SK-N-SH (cell line): ENCODE results near the gene KLF16. TPM values are rescaled to one million over a fixed set of nuclear protein-coding genes. Genes with fewer than 3 reads are reported as not detected.

ENCODE experiments used
- CTCF ChIA-PET: fragments of 300-600, 350-600 bp; formaldehyde crosslinking; extraction: SDS; loops from one replicate; lab custom pipeline; 2021; lab: Yijun Ruan, JAX
- POLR2A ChIA-PET: fragments of 350-600 bp; sonication (Branson Sonifier 250); formaldehyde crosslinking; extraction: SDS; loops from one replicate; lab custom pipeline; 2020; ENCODE audit warnings: antibody characterized with exemption, inconsistent platforms; lab: Yijun Ruan, JAX
- DNase-seq: peaks from one replicate; pipeline ENCODE4 v3.0.0; 2012
- H2AFZ ChIP-seq: fragments of 200-600 bp; sonication (generic); 2 replicates; pipeline ENCODE4 v1.8.1; 2016; ENCODE audit warnings: antibody characterized with exemption, mild to moderate bottlenecking, low read depth
- H3F3A ChIP-seq: fragments of 200-600 bp; sonication (generic); replicated peaks from 2 replicates; pipeline ENCODE3; 2016; ENCODE audit warnings: antibody characterized with exemption, mild to moderate bottlenecking; ENCODE audit not compliant: insufficient read depth
- H3K27ac ChIP-seq, 2 experiments: fragments of 200-500 bp in 1 of 2; fragments of 200-600 bp in 1 of 2; sonication (Bioruptor generic) in 1 of 2; sonication (generic), shearing (Covaris generic) in 1 of 2; 2 replicates each; pipeline versions ENCODE4 v1.5.1 to v1.6.1; 2014 to 2016; ENCODE audit warnings: low read depth in 2 of 2, inconsistent platforms in 1 of 2, low read length in 1 of 2, mild to moderate bottlenecking in 1 of 2, mixed read lengths in 1 of 2
- H3K27me3 ChIP-seq: fragments of 200-600 bp; sonication (generic), shearing (Covaris generic); 2 replicates; pipeline ENCODE4 v1.6.1; 2016; ENCODE audit warnings: mixed run types; ENCODE audit not compliant: insufficient read depth
- H3K36me3 ChIP-seq, 2 experiments: fragments of 200-500 bp in 1 of 2; fragments of 200-600 bp in 1 of 2; sonication (Bioruptor generic) in 1 of 2; sonication (generic) in 1 of 2; replicated peaks in 1 of 2; 2 replicates each; pipeline versions ENCODE3 to v1.5.1; 2014 to 2016; ENCODE audit warnings: low read length in 1 of 2, mild to moderate bottlenecking in 1 of 2; ENCODE audit not compliant: insufficient read depth in 2 of 2, control insufficient read depth in 1 of 2
- H3K4me1 ChIP-seq, 2 experiments: fragments of 200-500 bp in 1 of 2; fragments of 200-600 bp in 1 of 2; sonication (Bioruptor generic) in 1 of 2; sonication (generic), shearing (Covaris generic) in 1 of 2; 2 replicates each; pipeline versions ENCODE4 v1.5.1 to v1.6.1; 2014 to 2016; ENCODE audit warnings: low read depth in 1 of 2, low read length in 1 of 2, mixed run types in 1 of 2; ENCODE audit not compliant: insufficient read depth in 2 of 2, control insufficient read depth in 1 of 2
- H3K4me2 ChIP-seq: fragments of 200-600 bp; sonication (generic), shearing (Covaris generic); 2 replicates; pipeline ENCODE4 v1.6.1; 2017; ENCODE audit warnings: mixed run types
- H3K4me3 ChIP-seq, 2 experiments: fragments of 200-500 bp in 1 of 2; fragments of 200-600 bp in 1 of 2; sonication (Bioruptor generic) in 1 of 2; sonication (generic), shearing (Covaris generic) in 1 of 2; 2 replicates each; pipeline versions ENCODE4 v1.5.1 to v1.8.1; 2014 to 2016; ENCODE audit warnings: low read depth in 2 of 2, inconsistent platforms in 1 of 2, low read length in 1 of 2, mild to moderate bottlenecking in 1 of 2, mixed read lengths in 1 of 2, moderate library complexity in 1 of 2
- H3K79me2 ChIP-seq: fragments of 200-600 bp; sonication (generic); 2 replicates; pipeline ENCODE4 v1.8.1; 2017; ENCODE audit warnings: mild to moderate bottlenecking; ENCODE audit not compliant: insufficient read depth
- H3K9ac ChIP-seq: fragments of 200-600 bp; sonication (generic); 2 replicates; pipeline ENCODE4 v1.6.1; 2017; ENCODE audit warnings: mixed run types
- H3K9me2 ChIP-seq: fragments of 200-600 bp; sonication (generic); 2 replicates; pipeline ENCODE4 v1.6.1; 2017; ENCODE audit warnings: mixed run types
- H3K9me3 ChIP-seq: fragments of 200-600 bp; sonication (generic); 2 replicates; pipeline ENCODE4 v1.6.1; 2017; ENCODE audit warnings: mixed run types, mild to moderate bottlenecking, moderate library complexity
- H4K20me1 ChIP-seq: fragments of 200-600 bp; sonication (generic); 2 replicates; pipeline ENCODE4 v1.6.1; 2017; ENCODE audit warnings: mild to moderate bottlenecking, mixed run types; ENCODE audit not compliant: insufficient read depth
- ELF1 ChIP-seq: IDR thresholded peaks from 2 replicates; pipeline ENCODE4 v1.4.0; 2012
- MEF2A ChIP-seq: IDR thresholded peaks from 2 replicates; pipeline ENCODE4 v1.4.0; 2012; ENCODE audit warnings: low read depth, borderline replicate concordance
- RFX5 ChIP-seq: IDR thresholded peaks from 2 replicates; pipeline ENCODE4 v1.6.1; 2012; ENCODE audit warnings: mild to moderate bottlenecking, improper control_type of control experiment, low read length
- SIN3A ChIP-seq: IDR thresholded peaks from 2 replicates; pipeline ENCODE4 v1.6.1; 2012; ENCODE audit warnings: low read depth, mild to moderate bottlenecking, low read length, moderate library complexity, borderline replicate concordance
- SMC3 ChIP-seq: IDR thresholded peaks from 2 replicates; pipeline ENCODE4 v1.6.1; 2012; ENCODE audit warnings: low read depth, low read length, improper control_type of control experiment
- WGBS: methylation state at CpG from one replicate; pipeline ENCODE4 v1.1.6; 2017; ENCODE audit warnings: low lambda C conversion rate; 5-methylcytosine and 5-hydroxymethylcytosine counted together
- polyA plus RNA-seq, 3 experiments: library from polyadenylated mRNA; depleted of rRNA; stranded (reverse); fragments of >200 nt; gene quantifications; 2 replicates each; pipeline ENCODE4 v1.2.3, GENCODE V29; 2012
- TF ChIP-seq, protein P1 (sequence below): IDR thresholded peaks from 2 replicates; pipeline ENCODE4 v1.4.0; 2012; ENCODE audit warnings: low read depth, borderline replicate concordance
- TF ChIP-seq, protein P2 (sequence below): IDR thresholded peaks from 2 replicates; pipeline ENCODE4 v1.4.0; 2012; ENCODE audit warnings: low read depth, borderline replicate concordance

The KLF16 gene
- polyA plus RNA-seq, 1 of the 3 experiments (the other 2 are of a cell fraction), result 16.1 TPM

DNA sequence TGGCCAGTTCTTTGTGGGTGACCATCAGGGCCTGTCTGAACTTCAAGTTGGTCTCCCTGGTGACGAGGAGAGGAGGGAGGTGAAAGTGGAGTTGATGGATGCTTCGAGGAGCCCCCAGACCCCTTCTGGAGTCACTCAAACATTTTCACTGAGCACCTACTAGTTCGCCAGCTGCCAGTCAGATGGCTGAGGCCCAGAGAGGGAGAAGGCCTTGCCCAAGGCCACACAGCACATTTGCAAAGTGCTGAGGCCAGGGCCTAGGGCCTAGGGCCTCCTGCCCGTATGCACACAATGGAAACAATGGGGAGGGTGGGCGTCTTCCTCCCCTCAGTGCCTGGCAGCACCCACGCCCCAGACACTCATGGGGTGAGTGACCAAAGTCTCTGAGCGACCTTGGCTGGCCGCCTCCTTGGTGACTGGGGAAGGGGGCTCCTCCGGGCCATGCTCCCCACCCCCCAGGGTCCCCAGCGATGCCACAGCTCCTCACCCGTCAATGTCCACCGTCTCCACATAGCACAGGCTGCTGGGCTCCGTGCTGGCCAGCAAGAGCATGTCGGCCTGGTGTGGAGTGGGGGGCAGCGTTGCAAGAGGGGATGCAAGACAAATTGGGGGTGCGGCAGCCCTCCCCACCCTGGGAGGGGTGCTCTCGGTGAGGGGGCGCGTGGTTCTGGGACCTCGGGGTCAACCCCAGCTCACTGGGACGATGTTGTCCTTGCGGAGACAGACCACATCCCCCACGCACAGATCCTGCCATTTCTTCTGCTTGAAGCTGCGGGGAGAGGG, 57.8 kb downstream of the KLF16 start:
- no peaks in the 10 kb centered on the region for H3F3A ChIP-seq
- POLR2A ChIA-PET, result no interaction called here
- H3K27ac ChIP-seq, result no peak overlapping the region
- TF ChIP-seq SMC3 (no peak), ELF1 (no peak)
- H3K4me2 ChIP-seq, result no peak overlapping the region
- H3K4me3 ChIP-seq, result no peak overlapping the region
- H3K9ac ChIP-seq, result no peak overlapping the region
- no peaks in the 10 kb centered on the region for H3K4me1 ChIP-seq
- H3K79me2 ChIP-seq, result no peaks in the 10 kb centered on the region
- no peaks in the 10 kb centered on the region for H3K9me3 ChIP-seq
- no peaks in the 10 kb centered on the region for H3K36me3 ChIP-seq
- H3K27me3 ChIP-seq, result no peaks in the 10 kb centered on the region
- no peaks in the 10 kb centered on the region for H4K20me1 ChIP-seq
- WGBS, result 79% methylated on average over 7 of the region's 24 CpGs
- no peak overlapping the region for H2AFZ ChIP-seq
- no peaks in the 10 kb centered on the region for H3K9me2 ChIP-seq
- no peak for DNase-seq
- CTCF ChIA-PET, result interaction anchor here (1.5 to 3.4 kb wide), 3 partner anchors 17 to 20 kb away, joined by 3 to 14 read pairs (median 6); no protein-coding TSS in a partner anchor

DNA sequence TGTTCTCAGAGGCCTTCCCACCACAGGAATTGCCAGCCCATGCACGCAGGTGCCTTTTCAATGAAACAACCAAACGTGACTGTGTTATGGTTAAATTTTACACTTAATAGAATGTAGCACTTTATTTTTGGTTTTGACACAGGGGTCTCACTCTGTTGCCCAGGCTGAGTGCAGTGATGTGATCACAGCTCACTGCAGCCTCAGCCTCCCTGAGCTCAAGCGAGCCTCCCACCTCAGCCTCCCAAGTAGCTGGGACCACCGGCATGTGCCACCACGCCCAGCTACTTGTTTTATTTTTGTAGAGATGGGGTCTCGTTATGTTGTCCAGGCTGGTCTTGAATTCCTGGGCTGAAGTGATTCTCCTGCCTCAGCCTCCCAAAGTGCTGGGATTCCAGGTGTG, 58.5 kb downstream of the KLF16 start:
- WGBS, result 93% methylated on average over 6 of the region's 6 CpGs
- H3K79me2 ChIP-seq, result no peaks in the 10 kb centered on the region
- no peak overlapping the region for H3K27ac ChIP-seq
- ChIA-PET POLR2A (no interaction called here), CTCF (interaction anchor here (1.5 kb wide), 1 partner anchor 20 kb away, joined by 3 read pairs; no protein-coding TSS in a partner anchor)
- H3K27me3 ChIP-seq, result no peaks in the 10 kb centered on the region
- H3K4me1 ChIP-seq, result no peaks in the 10 kb centered on the region; a peak in 1 of 4 replicates
- no peak overlapping the region for H3K9ac ChIP-seq
- no peaks in the 10 kb centered on the region for H4K20me1 ChIP-seq
- H3K4me2 ChIP-seq, result no peak overlapping the region
- TF ChIP-seq MEF2A (no peak), SIN3A (no peak), RFX5 (no peak)
- TF ChIP-seq, protein P1, sequence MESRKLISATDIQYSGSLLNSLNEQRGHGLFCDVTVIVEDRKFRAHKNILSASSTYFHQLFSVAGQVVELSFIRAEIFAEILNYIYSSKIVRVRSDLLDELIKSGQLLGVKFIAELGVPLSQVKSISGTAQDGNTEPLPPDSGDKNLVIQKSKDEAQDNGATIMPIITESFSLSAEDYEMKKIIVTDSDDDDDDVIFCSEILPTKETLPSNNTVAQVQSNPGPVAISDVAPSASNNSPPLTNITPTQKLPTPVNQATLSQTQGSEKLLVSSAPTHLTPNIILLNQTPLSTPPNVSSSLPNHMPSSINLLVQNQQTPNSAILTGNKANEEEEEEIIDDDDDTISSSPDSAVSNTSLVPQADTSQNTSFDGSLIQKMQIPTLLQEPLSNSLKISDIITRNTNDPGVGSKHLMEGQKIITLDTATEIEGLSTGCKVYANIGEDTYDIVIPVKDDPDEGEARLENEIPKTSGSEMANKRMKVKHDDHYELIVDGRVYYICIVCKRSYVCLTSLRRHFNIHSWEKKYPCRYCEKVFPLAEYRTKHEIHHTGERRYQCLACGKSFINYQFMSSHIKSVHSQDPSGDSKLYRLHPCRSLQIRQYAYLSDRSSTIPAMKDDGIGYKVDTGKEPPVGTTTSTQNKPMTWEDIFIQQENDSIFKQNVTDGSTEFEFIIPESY, result no peak
- TF ChIP-seq, protein P2, sequence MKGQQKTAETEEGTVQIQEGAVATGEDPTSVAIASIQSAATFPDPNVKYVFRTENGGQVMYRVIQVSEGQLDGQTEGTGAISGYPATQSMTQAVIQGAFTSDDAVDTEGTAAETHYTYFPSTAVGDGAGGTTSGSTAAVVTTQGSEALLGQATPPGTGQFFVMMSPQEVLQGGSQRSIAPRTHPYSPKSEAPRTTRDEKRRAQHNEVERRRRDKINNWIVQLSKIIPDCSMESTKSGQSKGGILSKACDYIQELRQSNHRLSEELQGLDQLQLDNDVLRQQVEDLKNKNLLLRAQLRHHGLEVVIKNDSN, result no peak
- H3K4me3 ChIP-seq, result no peak overlapping the region
- no peaks in the 10 kb centered on the region for H3K9me2 ChIP-seq
- no peak for DNase-seq
- no peaks in the 10 kb centered on the region for H3K9me3 ChIP-seq
- H3K36me3 ChIP-seq, result no peaks in the 10 kb centered on the region
- no peak overlapping the region for H2AFZ ChIP-seq
- H3F3A ChIP-seq, result no peaks in the 10 kb centered on the region

Other genes starting within 250 kb of the KLF16 start
- 81.3 and 104 TPM in 2 replicates for gene TCF3, start 211.0 kb downstream of the KLF16 start, polyA plus RNA-seq (2012; rRNA removed)
- gene ONECUT3, start 110.1 kb downstream of the KLF16 start, polyA plus RNA-seq (2012; rRNA removed), result not detected in 2 replicates
- gene ATP8B3, start 51.3 kb downstream of the KLF16 start, polyA plus RNA-seq (2012; rRNA removed), result 6.2 and 8.0 TPM in 2 replicates
- gene REXO1, start 15.1 kb downstream of the KLF16 start, polyA plus RNA-seq (2012; rRNA removed), result 9.0 and 18.8 TPM in 2 replicates
- gene ABHD17A, start 21.9 kb upstream of the KLF16 start, polyA plus RNA-seq (2012; rRNA removed), result 61.1 and 69.1 TPM in 2 replicates
- gene ADAT3, start 41.8 kb upstream of the KLF16 start, polyA plus RNA-seq (2012; rRNA removed), result 1.7 and 2.8 TPM in 2 replicates
- 11.8 and 30.0 TPM in 2 replicates for gene SCAMP4, start 41.8 kb upstream of the KLF16 start, polyA plus RNA-seq (2012; rRNA removed)
- gene CSNK1G2, start 77.6 kb upstream of the KLF16 start, polyA plus RNA-seq (2012; rRNA removed), result 77.3 and 79.4 TPM in 2 replicates
- 54.4 and 66.8 TPM in 2 replicates for gene BTBD2, start 152.1 kb upstream of the KLF16 start, polyA plus RNA-seq (2012; rRNA removed)
- 58.9 and 65.4 TPM in 2 replicates for gene MKNK2, start 187.7 kb upstream of the KLF16 start, polyA plus RNA-seq (2012; rRNA removed)
- gene MOB3A, start 232.7 kb upstream of the KLF16 start, polyA plus RNA-seq (2012; rRNA removed), result 21.4 and 24.1 TPM in 2 replicates
- 4.6 and 10.3 TPM in 2 replicates for gene IZUMO4, start 233.3 kb upstream of the KLF16 start, polyA plus RNA-seq (2012; rRNA removed)